Measurements from ENCODE around the gene DLG2.

- TF ChIP-seq, protein P1, sequence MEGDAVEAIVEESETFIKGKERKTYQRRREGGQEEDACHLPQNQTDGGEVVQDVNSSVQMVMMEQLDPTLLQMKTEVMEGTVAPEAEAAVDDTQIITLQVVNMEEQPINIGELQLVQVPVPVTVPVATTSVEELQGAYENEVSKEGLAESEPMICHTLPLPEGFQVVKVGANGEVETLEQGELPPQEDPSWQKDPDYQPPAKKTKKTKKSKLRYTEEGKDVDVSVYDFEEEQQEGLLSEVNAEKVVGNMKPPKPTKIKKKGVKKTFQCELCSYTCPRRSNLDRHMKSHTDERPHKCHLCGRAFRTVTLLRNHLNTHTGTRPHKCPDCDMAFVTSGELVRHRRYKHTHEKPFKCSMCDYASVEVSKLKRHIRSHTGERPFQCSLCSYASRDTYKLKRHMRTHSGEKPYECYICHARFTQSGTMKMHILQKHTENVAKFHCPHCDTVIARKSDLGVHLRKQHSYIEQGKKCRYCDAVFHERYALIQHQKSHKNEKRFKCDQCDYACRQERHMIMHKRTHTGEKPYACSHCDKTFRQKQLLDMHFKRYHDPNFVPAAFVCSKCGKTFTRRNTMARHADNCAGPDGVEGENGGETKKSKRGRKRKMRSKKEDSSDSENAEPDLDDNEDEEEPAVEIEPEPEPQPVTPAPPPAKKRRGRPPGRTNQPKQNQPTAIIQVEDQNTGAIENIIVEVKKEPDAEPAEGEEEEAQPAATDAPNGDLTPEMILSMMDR (IDR thresholded peaks at IDR 0.05 in 4 of 5, conservative IDR thresholded peaks at IDR 0.05 in 1 of 5), result no peak
- no peak for TF ChIP-seq POLR2A (IDR thresholded peaks at IDR 0.05)
Measured at GRCh38 chr11:83671289-83671688, 1955.9 kb downstream of the DLG2 start.
